ENCODE measurements around the gene METTL5. TPM values are rescaled to one million over a fixed set of nuclear protein-coding genes. Genes with fewer than 3 reads are reported as not detected.

Gene METTL5
- total RNA-seq, 4 donors from 2014 or later, result 52.4 to 140 (median 86.7) TPM

GRCh38 chr2:169859423-169859822 lies 34.7 kb upstream of the METTL5 start:
- TF ChIP-seq CTCF (IDR thresholded peaks at IDR 0.05; ENCODE audit: low read depth), result no peak

- no peak for TF ChIP-seq CTCF (IDR thresholded peaks at IDR 0.05; ENCODE audit: low read depth)
These were observed 28.4 kb upstream of the METTL5 start for GRCh38 chr2:169853041-169853668.

- TF ChIP-seq CTCF (IDR thresholded peaks at IDR 0.05; ENCODE audit: low read depth), result no peak
These were observed 25.0 kb upstream of the METTL5 start for GRCh38 chr2:169849710-169850109.

GRCh38 chr2:169845016-169845415 lies 20.3 kb upstream of the METTL5 start:
- no peak for TF ChIP-seq CTCF (IDR thresholded peaks at IDR 0.05; ENCODE audit: low read depth)

GRCh38 chr2:169840747-169841142 lies 16.0 kb upstream of the METTL5 start:
- TF ChIP-seq CTCF (IDR thresholded peaks at IDR 0.05; ENCODE audit: low read depth), result no peak

GRCh38 chr2:169839954-169840746 lies 15.4 kb upstream of the METTL5 start:
- TF ChIP-seq CTCF (IDR thresholded peaks at IDR 0.05; ENCODE audit: low read depth), result no peak

- TF ChIP-seq CTCF (IDR thresholded peaks at IDR 0.05; ENCODE audit: low read depth), result no peak
These were observed 14.2 kb upstream of the METTL5 start for GRCh38 chr2:169838743-169839489.
